Measurements from ENCODE around the gene EFCC1. TPM values are rescaled to one million over a fixed set of nuclear protein-coding genes. Genes with fewer than 3 reads are reported as not detected.

Gene EFCC1, protein sequence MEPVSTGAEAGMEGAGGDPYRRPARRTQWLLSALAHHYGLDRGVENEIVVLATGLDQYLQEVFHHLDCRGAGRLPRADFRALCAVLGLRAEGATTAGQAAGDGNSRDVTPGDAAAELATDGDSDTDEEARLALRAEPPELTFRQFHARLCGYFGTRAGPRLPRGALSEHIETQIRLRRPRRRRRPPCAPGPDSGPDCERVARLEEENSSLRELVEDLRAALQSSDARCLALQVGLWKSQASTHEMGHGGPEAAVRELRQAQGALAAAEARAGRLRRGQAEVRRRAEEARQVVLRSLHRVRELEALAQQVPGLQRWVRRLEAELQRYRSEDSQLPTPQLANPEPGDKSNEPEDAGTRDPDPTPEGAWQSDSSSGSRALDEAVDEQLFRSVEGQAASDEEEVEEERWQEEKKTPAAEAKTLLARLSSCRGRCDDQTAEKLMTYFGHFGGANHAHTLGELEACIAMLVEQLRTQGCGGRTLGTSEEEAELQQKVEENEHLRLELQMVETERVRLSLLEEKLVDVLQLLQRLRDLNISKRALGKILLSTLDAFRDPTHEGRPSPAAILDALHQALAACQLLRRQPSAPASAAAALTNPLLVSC
- total RNA-seq (10 to 100 TPM in 1 of 4 donors, 1 to 10 TPM in 3; 4.6 to 15.0 (median 5.3) TPM), polyA plus RNA-seq (1 to 10 TPM in 2 of 3 donors, under 1 TPM in 1; 0.46 to 2.4 (median 1.9) TPM)

DNA sequence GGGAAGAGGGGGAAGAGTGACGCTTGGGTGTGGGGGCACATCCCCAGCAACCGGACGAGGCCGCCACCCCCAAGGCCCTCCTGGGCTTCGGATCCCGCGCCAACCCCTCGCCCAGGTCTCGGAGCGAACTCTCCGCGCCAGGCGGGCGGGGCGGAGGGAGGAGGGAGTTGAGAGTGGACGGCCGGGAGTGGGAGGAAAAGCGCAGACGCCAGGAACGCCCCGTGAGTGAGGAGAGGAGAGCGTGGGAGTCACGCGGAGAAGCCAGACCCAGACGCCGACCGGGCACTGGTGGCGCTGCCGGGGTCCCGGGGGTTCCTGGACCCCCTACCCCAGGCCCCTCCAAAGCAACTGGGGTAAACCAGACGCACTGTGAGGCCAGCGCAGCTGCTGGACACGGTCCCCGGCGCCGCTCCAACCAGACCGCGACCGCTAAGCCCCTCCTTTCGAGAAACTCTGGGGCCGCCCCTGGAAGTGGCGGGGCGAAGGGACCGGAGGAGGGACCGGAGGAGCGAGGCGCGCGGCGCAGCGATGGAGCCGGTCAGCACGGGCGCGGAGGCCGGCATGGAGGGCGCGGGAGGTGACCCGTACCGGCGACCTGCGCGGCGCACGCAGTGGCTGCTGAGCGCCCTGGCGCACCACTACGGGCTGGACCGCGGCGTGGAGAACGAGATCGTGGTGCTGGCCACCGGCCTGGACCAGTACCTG, at the start of gene EFCC1:
Gene EFCC1 (plus strand): TSS at position 204 of the 705 bp plus-strand sequence. CDS start 325 bp downstream, at position 529.
- Histone ChIP-seq H3K4me3 (peak within 1 kb of the TSS; percentile 29 to 52 (median 46)), H3K27me3 (peaks cover 8 to 62% (median 51%) of the 10 kb centered on the region in 3 donors), H3K27ac (peak within 1 kb of the TSS; percentile 65 to 74 (median 69)), H3K4me1 (peaks cover 0 to 37% (median 27%) of the 10 kb centered on the region in 4 donors), H3K36me3 (no peaks in the 10 kb centered on the region), H3K9me3 (no peaks in the 10 kb centered on the region)
- WGBS, 2 donors: 1 to 2% methylated on average over 74 of the region's 74 CpGs
- peak; percentile 90 for DNase-seq
- TF ChIP-seq, protein P1, sequence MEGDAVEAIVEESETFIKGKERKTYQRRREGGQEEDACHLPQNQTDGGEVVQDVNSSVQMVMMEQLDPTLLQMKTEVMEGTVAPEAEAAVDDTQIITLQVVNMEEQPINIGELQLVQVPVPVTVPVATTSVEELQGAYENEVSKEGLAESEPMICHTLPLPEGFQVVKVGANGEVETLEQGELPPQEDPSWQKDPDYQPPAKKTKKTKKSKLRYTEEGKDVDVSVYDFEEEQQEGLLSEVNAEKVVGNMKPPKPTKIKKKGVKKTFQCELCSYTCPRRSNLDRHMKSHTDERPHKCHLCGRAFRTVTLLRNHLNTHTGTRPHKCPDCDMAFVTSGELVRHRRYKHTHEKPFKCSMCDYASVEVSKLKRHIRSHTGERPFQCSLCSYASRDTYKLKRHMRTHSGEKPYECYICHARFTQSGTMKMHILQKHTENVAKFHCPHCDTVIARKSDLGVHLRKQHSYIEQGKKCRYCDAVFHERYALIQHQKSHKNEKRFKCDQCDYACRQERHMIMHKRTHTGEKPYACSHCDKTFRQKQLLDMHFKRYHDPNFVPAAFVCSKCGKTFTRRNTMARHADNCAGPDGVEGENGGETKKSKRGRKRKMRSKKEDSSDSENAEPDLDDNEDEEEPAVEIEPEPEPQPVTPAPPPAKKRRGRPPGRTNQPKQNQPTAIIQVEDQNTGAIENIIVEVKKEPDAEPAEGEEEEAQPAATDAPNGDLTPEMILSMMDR (IDR thresholded peaks at IDR 0.05): no peak
- TF ChIP-seq POLR2A (IDR thresholded peaks at IDR 0.05): peak; percentile 16 to 25
- peak; percentile 36 to 57 (median 44) for TF ChIP-seq POLR2AphosphoS5 (IDR thresholded peaks at IDR 0.05)
- no peak for TF ChIP-seq EP300 (IDR thresholded peaks at IDR 0.05)
- intact Hi-C loops (cut with DNase I): no loop called here

DNA sequence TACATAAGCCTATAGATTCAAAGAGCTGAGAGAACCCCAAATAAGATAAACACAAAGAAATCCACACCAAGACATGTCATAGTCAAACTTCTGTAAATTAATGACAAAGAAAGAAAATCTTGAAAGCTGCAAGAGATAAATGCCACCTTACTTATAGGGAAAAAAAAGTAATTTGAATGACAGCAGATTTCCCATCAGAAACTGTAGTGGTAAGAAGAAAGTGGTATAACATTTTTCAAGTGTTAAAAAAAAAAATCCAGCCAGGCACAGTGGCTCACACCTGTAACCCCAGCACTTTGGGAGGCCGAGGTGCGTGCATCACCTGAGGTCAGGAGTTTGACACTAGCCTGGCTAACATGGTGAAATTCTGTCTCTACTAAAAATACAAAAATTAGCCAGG, 44.7 kb upstream of the EFCC1 start:
- intact Hi-C loops (cut with DNase I): no loop called here
- TF ChIP-seq, protein P1 (IDR thresholded peaks at IDR 0.05): no peak
- no peak for TF ChIP-seq POLR2AphosphoS5 (IDR thresholded peaks at IDR 0.05)
- no peak for TF ChIP-seq EP300 (IDR thresholded peaks at IDR 0.05)
- no peak for TF ChIP-seq POLR2A (IDR thresholded peaks at IDR 0.05)
- WGBS, 2 donors: 98 to 100% methylated on average over 2 of the region's 2 CpGs

DNA sequence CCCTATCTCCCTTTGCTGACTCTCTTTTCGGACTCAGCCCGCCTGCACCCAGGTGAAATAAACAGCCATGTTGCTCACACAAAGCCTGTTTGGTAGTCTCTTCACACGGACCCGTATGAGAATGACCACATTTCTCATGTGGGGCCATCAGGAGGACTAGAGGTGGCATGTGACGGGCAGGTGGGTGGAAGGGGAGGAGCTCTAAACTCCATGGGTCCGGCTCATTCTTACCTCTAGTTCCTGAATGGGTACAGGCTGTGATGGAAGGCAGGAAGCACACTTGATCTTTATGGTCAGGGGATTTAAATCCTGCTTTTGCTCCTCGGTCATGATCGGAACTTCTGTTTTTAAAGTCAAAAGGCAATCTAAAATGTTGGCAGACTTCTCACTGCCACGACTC, 35.8 kb upstream of the EFCC1 start:
- TF ChIP-seq EP300 (IDR thresholded peaks at IDR 0.05) (no peak), POLR2AphosphoS5 (IDR thresholded peaks at IDR 0.05) (no peak), POLR2A (IDR thresholded peaks at IDR 0.05) (no peak)
- TF ChIP-seq, protein P1 (IDR thresholded peaks at IDR 0.05): no peak
- no peaks in the 10 kb centered on the region for H3K9me3 ChIP-seq
- H3K36me3 ChIP-seq: no peaks in the 10 kb centered on the region
- 54 to 86% methylated on average over 9 of the region's 9 CpGs for WGBS, 2 donors
- intact Hi-C loops (cut with DNase I): no loop called here
- DNase-seq: no peak
- H3K27me3 ChIP-seq: no peaks in the 10 kb centered on the region
- H3K27ac ChIP-seq: no peak overlapping the region
- H3K4me1 ChIP-seq: peaks cover 0 to 3% (median 1%) of the 10 kb centered on the region in 4 donors
- no peak overlapping the region for H3K4me3 ChIP-seq

More for the DNA sequence above, 44.7 kb upstream of the EFCC1 start:
- H3K36me3 ChIP-seq: no peaks in the 10 kb centered on the region
- H3K27me3 ChIP-seq: no peaks in the 10 kb centered on the region
- H3K4me3 ChIP-seq: no peak overlapping the region
- no peaks in the 10 kb centered on the region for H3K4me1 ChIP-seq
- no peak overlapping the region for H3K27ac ChIP-seq
- H3K9me3 ChIP-seq: no peaks in the 10 kb centered on the region
- DNase-seq: no peak

DNA sequence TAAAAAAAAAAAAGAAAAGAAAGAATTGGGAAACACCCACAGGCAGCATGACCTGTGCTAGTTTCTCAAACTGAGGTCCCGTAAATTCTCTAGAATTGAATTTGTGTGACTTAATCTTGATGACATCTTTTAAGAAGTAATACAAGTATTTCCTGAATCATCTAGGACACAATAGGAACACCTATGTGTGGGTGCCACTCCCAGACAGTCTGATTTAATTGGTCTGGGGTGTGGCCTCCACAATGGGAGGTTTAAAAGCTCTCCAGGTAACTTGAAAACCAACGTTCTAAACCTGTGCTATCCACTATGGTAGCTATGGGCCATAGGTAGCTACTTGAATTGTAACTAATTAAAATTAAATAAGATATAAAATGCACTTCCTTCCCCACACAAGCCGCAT, 35.3 kb upstream of the EFCC1 start:
- H3K36me3 ChIP-seq: no peaks in the 10 kb centered on the region
- H3K27ac ChIP-seq: no peak overlapping the region
- no peak overlapping the region for H3K4me3 ChIP-seq
- no peaks in the 10 kb centered on the region for H3K9me3 ChIP-seq
- intact Hi-C loops (cut with DNase I): no loop called here
- WGBS, 2 donors: 43 to 75% methylated on average over 3 of the region's 3 CpGs
- H3K4me1 ChIP-seq: peaks cover 0 to 8% (median 4%) of the 10 kb centered on the region in 4 donors
- no peaks in the 10 kb centered on the region for H3K27me3 ChIP-seq
- DNase-seq: no peak
- TF ChIP-seq EP300 (IDR thresholded peaks at IDR 0.05) (no peak), POLR2AphosphoS5 (IDR thresholded peaks at IDR 0.05) (no peak), POLR2A (IDR thresholded peaks at IDR 0.05) (no peak)
- TF ChIP-seq, protein P1 (IDR thresholded peaks at IDR 0.05): no peak

Measured in sigmoid colon (tissue), 7 donors.